Activated T-cell treated with anti-CD3 and anti-CD28 coated beads for 24 hours (primary cell): ENCODE results near the gene MANEAL.

ENCODE experiments used
- DNase-seq: peaks from one replicate; pipeline ENCODE4 v3.0.0-alpha.2; 2020; ENCODE audit warnings: low read depth

MANEAL gene

GRCh38 chr1:37782491-37782890, 11.2 kb upstream of the MANEAL start:
- no peak for DNase-seq

GRCh38 chr1:37792943-37793686, 532 bp upstream of the MANEAL start:
- DNase-seq: no peak

GRCh38 chr1:37794372-37795339, 1.0 kb downstream of the MANEAL start:
- no peak for DNase-seq

- DNase-seq: peak; percentile 31
These were observed 1.9 kb downstream of the MANEAL start for GRCh38 chr1:37795340-37796125.

- no peak for DNase-seq
These were observed 4.2 kb downstream of the MANEAL start for GRCh38 chr1:37797750-37798345.

- no peak for DNase-seq
These were observed 8.8 kb downstream of the MANEAL start for GRCh38 chr1:37802439-37802838.

- no peak for DNase-seq
These were observed 13.5 kb downstream of the MANEAL start for GRCh38 chr1:37807220-37807554.

- DNase-seq: peak; percentile 92
These were observed 14.1 kb downstream of the MANEAL start, which contains the start of the genes C1orf122 and YRDC for GRCh38 chr1:37807555-37808368. Gene C1orf122 (plus strand): TSS chr1:37807790. CDS start chr1:37808405, 615 bp downstream. Gene YRDC (minus strand): TSS chr1:37808208. CDS start chr1:37808180, 28 bp downstream.

- DNase-seq: no peak
These were observed 15.0 kb downstream of the MANEAL start for GRCh38 chr1:37808369-37809319.

GRCh38 chr1:37809942-37810341, 16.3 kb downstream of the MANEAL start:
- DNase-seq: no peak

GRCh38 chr1:37811027-37811655, 17.5 kb downstream of the MANEAL start:
- DNase-seq: peak; percentile 53

GRCh38 chr1:37813529-37814145, 20.0 kb downstream of the MANEAL start:
- no peak for DNase-seq

GRCh38 chr1:37814252-37814651, 20.6 kb downstream of the MANEAL start:
- no peak for DNase-seq

- DNase-seq: no peak
These were observed 23.8 kb downstream of the MANEAL start for GRCh38 chr1:37817481-37817880.

GRCh38 chr1:37821481-37821880, 27.8 kb downstream of the MANEAL start:
- no peak for DNase-seq

- no peak for DNase-seq
These were observed 29.5 kb downstream of the MANEAL start for GRCh38 chr1:37822906-37823815.

- no peak for DNase-seq
These were observed 30.4 kb downstream of the MANEAL start for GRCh38 chr1:37824001-37824400.

GRCh38 chr1:37825506-37825905, 31.9 kb downstream of the MANEAL start:
- DNase-seq: no peak
